ENCODE data around the gene ADRB2. TPM values are rescaled to one million over a fixed set of nuclear protein-coding genes. Genes with fewer than 3 reads are reported as not detected.

The ADRB2 gene
- total and polyA plus RNA-seq, 2 of the 13 experiments (the other 11 are each of a cell fraction or from before 2014, with no cell fraction given) = not detected

GRCh38 chr5:148792744-148793143 lies 33.7 kb upstream of the ADRB2 start:
- H3K79me2 ChIP-seq (ENCODE audit: insufficient read depth, low read length) = no peaks in the 10 kb centered on the region
- POLR2A ChIA-PET = no interaction called here
- no peaks in the 10 kb centered on the region for H3K36me3 ChIP-seq (replicated peaks in 1 of 2; ENCODE audit: control insufficient read depth in 1 of 2, insufficient read depth in 2 of 2, low read length in 2 of 2)
- WGBS (ENCODE audit: low lambda C conversion rate) = 25% methylated on average over 3 of the region's 4 CpGs
- no peaks in the 10 kb centered on the region for H3K27me3 ChIP-seq (ENCODE audit: control insufficient read depth in 1 of 2, insufficient read depth in 2 of 2, low read length in 2 of 2)
- DNase-seq (ENCODE audit: low spot score) (no peak), ATAC-seq (no peak), FAIRE-seq (no peak)
- CTCF ChIA-PET (ENCODE audit: low intra/inter-chr PET ratio, low total read pairs) = no interaction called here
- BruUV-seq (replicated peaks) = no TSS peak
- H3K4me2 ChIP-seq (ENCODE audit: low read depth, low read length) = no peak overlapping the region
- H3K4me1 ChIP-seq (ENCODE audit: insufficient read depth, low read length) = no peaks in the 10 kb centered on the region
- H3K27ac ChIP-seq (ENCODE audit: extremely low read length, insufficient read depth, low read length) = no peak overlapping the region
- H3K9ac ChIP-seq (ENCODE audit: insufficient read depth, low read depth, low read length) = no peak overlapping the region
- intact Hi-C loops (cut with micrococcal nuclease; ENCODE audit: unreplicated experiment) = no loop called here
- H3K9me3 ChIP-seq (ENCODE audit: low read length) = no peaks in the 10 kb centered on the region
- TF ChIP-seq KDM2A (CRISPR knock-in tag; IDR thresholded peaks at IDR 0.05; ENCODE audit: borderline replicate concordance, low read depth) (no peak), NCOA1 (CRISPR knock-in tag; IDR thresholded peaks at IDR 0.05) (no peak), CSRNP1 (CRISPR knock-in tag; IDR thresholded peaks at IDR 0.05) (no peak), ZNF510 (CRISPR knock-in tag; IDR thresholded peaks at IDR 0.05; ENCODE audit: low read depth) (no peak), RBFOX2 (IDR thresholded peaks at IDR 0.05; ENCODE audit: low read depth, low read length) (no peak), MAFG (CRISPR knock-in tag; IDR thresholded peaks at IDR 0.05) (no peak), CC2D1A (CRISPR knock-in tag; IDR thresholded peaks at IDR 0.05) (no peak), SALL2 (CRISPR knock-in tag; IDR thresholded peaks at IDR 0.05) (no peak), PAX8 (CRISPR knock-in tag; IDR thresholded peaks at IDR 0.05; ENCODE audit: borderline replicate concordance) (no peak), ZNF543 (CRISPR knock-in tag; IDR thresholded peaks at IDR 0.05) (no peak), EED (CRISPR knock-in tag; IDR thresholded peaks at IDR 0.05) (no peak), ISX (CRISPR knock-in tag; conservative IDR thresholded peaks at IDR 0.05) (no peak)
- TF ChIP-seq, protein P1, sequence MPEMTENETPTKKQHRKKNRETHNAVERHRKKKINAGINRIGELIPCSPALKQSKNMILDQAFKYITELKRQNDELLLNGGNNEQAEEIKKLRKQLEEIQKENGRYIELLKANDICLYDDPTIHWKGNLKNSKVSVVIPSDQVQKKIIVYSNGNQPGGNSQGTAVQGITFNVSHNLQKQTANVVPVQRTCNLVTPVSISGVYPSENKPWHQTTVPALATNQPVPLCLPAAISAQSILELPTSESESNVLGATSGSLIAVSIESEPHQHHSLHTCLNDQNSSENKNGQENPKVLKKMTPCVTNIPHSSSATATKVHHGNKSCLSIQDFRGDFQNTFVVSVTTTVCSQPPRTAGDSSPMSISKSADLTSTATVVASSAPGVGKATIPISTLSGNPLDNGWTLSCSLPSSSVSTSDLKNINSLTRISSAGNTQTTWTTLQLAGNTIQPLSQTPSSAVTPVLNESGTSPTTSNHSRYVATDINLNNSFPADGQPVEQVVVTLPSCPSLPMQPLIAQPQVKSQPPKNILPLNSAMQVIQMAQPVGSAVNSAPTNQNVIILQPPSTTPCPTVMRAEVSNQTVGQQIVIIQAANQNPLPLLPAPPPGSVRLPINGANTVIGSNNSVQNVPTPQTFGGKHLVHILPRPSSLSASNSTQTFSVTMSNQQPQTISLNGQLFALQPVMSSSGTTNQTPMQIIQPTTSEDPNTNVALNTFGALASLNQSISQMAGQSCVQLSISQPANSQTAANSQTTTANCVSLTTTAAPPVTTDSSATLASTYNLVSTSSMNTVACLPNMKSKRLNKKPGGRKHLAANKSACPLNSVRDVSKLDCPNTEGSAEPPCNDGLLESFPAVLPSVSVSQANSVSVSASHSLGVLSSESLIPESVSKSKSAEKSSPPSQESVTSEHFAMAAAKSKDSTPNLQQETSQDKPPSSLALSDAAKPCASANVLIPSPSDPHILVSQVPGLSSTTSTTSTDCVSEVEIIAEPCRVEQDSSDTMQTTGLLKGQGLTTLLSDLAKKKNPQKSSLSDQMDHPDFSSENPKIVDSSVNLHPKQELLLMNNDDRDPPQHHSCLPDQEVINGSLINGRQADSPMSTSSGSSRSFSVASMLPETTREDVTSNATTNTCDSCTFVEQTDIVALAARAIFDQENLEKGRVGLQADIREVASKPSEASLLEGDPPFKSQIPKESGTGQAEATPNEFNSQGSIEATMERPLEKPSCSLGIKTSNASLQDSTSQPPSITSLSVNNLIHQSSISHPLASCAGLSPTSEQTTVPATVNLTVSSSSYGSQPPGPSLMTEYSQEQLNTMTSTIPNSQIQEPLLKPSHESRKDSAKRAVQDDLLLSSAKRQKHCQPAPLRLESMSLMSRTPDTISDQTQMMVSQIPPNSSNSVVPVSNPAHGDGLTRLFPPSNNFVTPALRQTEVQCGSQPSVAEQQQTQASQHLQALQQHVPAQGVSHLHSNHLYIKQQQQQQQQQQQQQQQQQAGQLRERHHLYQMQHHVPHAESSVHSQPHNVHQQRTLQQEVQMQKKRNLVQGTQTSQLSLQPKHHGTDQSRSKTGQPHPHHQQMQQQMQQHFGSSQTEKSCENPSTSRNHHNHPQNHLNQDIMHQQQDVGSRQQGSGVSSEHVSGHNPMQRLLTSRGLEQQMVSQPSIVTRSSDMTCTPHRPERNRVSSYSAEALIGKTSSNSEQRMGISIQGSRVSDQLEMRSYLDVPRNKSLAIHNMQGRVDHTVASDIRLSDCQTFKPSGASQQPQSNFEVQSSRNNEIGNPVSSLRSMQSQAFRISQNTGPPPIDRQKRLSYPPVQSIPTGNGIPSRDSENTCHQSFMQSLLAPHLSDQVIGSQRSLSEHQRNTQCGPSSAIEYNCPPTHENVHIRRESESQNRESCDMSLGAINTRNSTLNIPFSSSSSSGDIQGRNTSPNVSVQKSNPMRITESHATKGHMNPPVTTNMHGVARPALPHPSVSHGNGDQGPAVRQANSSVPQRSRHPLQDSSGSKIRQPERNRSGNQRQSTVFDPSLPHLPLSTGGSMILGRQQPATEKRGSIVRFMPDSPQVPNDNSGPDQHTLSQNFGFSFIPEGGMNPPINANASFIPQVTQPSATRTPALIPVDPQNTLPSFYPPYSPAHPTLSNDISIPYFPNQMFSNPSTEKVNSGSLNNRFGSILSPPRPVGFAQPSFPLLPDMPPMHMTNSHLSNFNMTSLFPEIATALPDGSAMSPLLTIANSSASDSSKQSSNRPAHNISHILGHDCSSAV (CRISPR knock-in tag; IDR thresholded peaks at IDR 0.05; ENCODE audit: borderline replicate concordance) = no peak
- no peaks in the 10 kb centered on the region for H4K20me1 ChIP-seq (ENCODE audit: insufficient read depth, low read length)
- no peak overlapping the region for H3K4me3 ChIP-seq (replicated peaks in 1 of 3; ENCODE audit: insufficient read depth in 1 of 3, low read depth in 2 of 3, low read length in 3 of 3)
- no peak overlapping the region for H2AFZ ChIP-seq (ENCODE audit: low read length)
- in situ Hi-C loops (cut with HindIII; ENCODE audit: extremely low pct_ligation_motif_present, low pct_unique_long_range_greater_than_20kb) = no loop called here

Data from HepG2 (cell line).